Neural cell (in vitro differentiated cells): ENCODE measurements around the gene MAP3K20.

Experiments
- EP300 ChIP-seq: fragments of 450-650 bp; conservative IDR thresholded peaks from 2 replicates; pipeline ENCODE4 v1.6.1; 2014; ENCODE audit warnings: antibody characterized with exemption, mild to moderate bottlenecking, moderate library complexity; ENCODE audit not compliant: poor library complexity, severe bottlenecking
- EZH2 ChIP-seq: fragments of 200-600, 300-800 bp; shearing (Covaris generic), sonication (generic); IDR thresholded peaks from 2 replicates; pipeline ENCODE4 v1.6.1; 2014; ENCODE audit warnings: antibody characterized with exemption, low read length, borderline replicate concordance, mild to moderate bottlenecking; ENCODE audit not compliant: insufficient read depth, poor library complexity, severe bottlenecking
- MXI1 ChIP-seq: fragments of 450-650 bp; conservative IDR thresholded peaks from 2 replicates; pipeline ENCODE4 v1.6.1; 2014; ENCODE audit warnings: antibody characterized with exemption, mild to moderate bottlenecking; ENCODE audit not compliant: poor library complexity, severe bottlenecking
- POLR2AphosphoS5 ChIP-seq: IDR thresholded peaks from 2 replicates; pipeline ENCODE4 v1.6.1; 2012
- RAD21 ChIP-seq: fragments of 450-650 bp; conservative IDR thresholded peaks from 2 replicates; pipeline ENCODE4 v1.6.1; 2014; ENCODE audit warnings: antibody characterized with exemption, mild to moderate bottlenecking, moderate library complexity
- TAF1 ChIP-seq: IDR thresholded peaks from 2 replicates; pipeline ENCODE4 v1.6.1; 2012; ENCODE audit warnings: low read depth
- TF ChIP-seq, protein P1 (sequence below): fragments of 450-650 bp; IDR thresholded peaks from 2 replicates; pipeline ENCODE4 v1.5.1; 2014; ENCODE audit warnings: antibody characterized with exemption, mild to moderate bottlenecking, moderate library complexity; ENCODE audit not compliant: poor library complexity, severe bottlenecking

DNA sequence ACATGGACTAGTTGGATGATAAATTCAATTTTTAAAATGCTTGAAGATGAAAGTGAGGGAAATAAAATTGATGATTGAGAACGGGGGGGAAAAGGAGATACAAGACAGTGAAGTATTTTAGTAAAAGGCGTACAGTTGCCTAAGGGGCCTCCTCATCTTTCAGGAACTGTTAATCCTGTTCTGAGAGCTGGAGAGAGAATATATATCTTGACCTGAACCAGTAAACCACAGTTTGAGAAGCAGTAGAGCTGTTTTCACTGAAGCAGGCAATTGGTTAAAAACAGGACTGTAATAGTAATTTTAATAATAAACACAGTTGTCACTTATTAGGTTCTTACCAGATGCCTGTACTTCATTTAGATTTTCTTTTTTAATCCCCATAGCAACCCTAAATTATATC, 137.5 kb downstream of the MAP3K20 start:
- TF ChIP-seq, protein P1, sequence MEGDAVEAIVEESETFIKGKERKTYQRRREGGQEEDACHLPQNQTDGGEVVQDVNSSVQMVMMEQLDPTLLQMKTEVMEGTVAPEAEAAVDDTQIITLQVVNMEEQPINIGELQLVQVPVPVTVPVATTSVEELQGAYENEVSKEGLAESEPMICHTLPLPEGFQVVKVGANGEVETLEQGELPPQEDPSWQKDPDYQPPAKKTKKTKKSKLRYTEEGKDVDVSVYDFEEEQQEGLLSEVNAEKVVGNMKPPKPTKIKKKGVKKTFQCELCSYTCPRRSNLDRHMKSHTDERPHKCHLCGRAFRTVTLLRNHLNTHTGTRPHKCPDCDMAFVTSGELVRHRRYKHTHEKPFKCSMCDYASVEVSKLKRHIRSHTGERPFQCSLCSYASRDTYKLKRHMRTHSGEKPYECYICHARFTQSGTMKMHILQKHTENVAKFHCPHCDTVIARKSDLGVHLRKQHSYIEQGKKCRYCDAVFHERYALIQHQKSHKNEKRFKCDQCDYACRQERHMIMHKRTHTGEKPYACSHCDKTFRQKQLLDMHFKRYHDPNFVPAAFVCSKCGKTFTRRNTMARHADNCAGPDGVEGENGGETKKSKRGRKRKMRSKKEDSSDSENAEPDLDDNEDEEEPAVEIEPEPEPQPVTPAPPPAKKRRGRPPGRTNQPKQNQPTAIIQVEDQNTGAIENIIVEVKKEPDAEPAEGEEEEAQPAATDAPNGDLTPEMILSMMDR, result no peak
- TF ChIP-seq POLR2AphosphoS5, result no peak
- TF ChIP-seq EZH2, result no peak
- TF ChIP-seq EP300, result no peak
- TF ChIP-seq TAF1, result no peak
- no peak for TF ChIP-seq MXI1
- TF ChIP-seq RAD21, result no peak
